GM06990 (cell line): Measurements from ENCODE around the gene GRIN3A.

ENCODE experiments used
- DNase-seq: peaks from one replicate; pipeline ENCODE4 v3.0.0-alpha.2; 2011; ENCODE audit not compliant: insufficient read length; ENCODE audit errors: extremely low read depth
- H3K27me3 ChIP-seq: replicated peaks from 2 replicates; pipeline ENCODE4 v1.6.0; 2011; ENCODE audit warnings: low read length; ENCODE audit not compliant: control insufficient read depth, insufficient read depth
- H3K36me3 ChIP-seq: 2 replicates; pipeline ENCODE4 v1.5.1; 2011; ENCODE audit warnings: low read length; ENCODE audit not compliant: control insufficient read depth, insufficient read depth
- H3K4me3 ChIP-seq: replicated peaks from 2 replicates; pipeline ENCODE4 v1.5.1; 2011; ENCODE audit warnings: low read depth, mild to moderate bottlenecking, control low read depth, low read length
- TF ChIP-seq, protein P1 (sequence below): IDR thresholded peaks from 2 replicates; pipeline ENCODE4 v1.5.1; 2011; ENCODE audit warnings: low read length, control low read depth, mild to moderate bottlenecking, inconsistent platforms; ENCODE audit not compliant: insufficient read depth, poor library complexity, severe bottlenecking

GRIN3A gene

DNA sequence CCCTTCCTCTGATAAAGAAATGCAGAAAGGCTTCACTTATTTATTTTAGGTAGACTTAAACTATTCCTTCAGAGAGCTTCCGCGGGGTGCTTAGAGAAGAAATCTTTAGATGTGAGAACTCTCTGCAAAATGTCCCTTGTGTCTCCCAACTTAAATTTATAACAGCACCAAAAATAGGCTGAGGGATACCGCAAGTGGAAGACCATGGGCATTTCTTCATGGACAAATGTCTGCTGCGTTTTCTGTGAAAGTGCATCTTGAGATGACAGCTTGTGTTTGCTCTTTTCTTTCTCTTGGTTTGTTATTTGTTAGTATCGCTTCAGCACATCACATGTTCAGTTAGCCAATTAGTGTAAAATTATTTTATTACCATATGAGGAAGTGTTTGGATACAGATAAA lies 15.3 kb upstream of the GRIN3A start:
- TF ChIP-seq, protein P1, sequence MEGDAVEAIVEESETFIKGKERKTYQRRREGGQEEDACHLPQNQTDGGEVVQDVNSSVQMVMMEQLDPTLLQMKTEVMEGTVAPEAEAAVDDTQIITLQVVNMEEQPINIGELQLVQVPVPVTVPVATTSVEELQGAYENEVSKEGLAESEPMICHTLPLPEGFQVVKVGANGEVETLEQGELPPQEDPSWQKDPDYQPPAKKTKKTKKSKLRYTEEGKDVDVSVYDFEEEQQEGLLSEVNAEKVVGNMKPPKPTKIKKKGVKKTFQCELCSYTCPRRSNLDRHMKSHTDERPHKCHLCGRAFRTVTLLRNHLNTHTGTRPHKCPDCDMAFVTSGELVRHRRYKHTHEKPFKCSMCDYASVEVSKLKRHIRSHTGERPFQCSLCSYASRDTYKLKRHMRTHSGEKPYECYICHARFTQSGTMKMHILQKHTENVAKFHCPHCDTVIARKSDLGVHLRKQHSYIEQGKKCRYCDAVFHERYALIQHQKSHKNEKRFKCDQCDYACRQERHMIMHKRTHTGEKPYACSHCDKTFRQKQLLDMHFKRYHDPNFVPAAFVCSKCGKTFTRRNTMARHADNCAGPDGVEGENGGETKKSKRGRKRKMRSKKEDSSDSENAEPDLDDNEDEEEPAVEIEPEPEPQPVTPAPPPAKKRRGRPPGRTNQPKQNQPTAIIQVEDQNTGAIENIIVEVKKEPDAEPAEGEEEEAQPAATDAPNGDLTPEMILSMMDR = no peak
- H3K36me3 ChIP-seq = no peaks in the 10 kb centered on the region
- no peaks in the 10 kb centered on the region for H3K27me3 ChIP-seq
- no peak for DNase-seq
- no peak overlapping the region for H3K4me3 ChIP-seq

DNA sequence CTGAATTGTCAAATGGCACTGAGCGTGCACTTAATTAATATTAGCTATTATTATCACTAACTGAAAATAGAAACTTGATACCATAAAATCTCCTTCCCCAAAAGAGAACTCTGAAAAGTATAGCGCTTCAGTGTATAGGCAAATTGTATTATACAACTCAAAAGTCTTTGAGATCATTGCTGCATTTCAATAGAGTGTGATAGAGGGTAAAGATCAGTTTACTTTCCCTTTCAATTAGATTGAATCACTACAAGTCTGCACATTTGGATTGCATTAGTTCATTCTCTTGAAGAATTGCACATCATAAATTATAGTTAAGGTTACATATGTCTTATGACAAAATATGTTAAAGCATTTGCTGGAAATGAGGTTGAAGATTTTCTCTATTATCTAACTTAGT lies 13.4 kb upstream of the GRIN3A start:
- H3K4me3 ChIP-seq = no peak overlapping the region
- H3K36me3 ChIP-seq = no peaks in the 10 kb centered on the region
- no peaks in the 10 kb centered on the region for H3K27me3 ChIP-seq
- TF ChIP-seq, protein P1 = no peak
- DNase-seq = no peak

DNA sequence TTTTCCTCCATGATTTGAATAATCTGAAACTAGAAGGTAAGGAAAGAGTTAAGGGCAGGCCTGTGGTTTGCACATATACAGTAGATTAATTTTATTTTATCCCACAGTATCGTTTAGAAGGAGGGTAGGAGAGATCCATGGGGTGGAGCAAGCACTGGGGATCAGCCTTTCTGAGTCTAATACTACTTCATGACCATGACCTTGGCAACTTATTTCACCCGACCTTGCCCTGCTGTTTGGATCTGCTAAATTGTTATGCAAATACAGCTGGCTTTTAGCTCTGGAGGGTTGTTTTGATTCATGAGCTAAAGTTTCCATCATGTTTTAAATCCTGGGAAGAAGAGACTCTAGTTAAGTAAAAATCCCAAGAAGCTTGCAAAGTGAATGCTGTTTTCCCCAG lies 864 bp upstream of the GRIN3A start:
- Histone ChIP-seq H3K27me3 (no peaks in the 10 kb centered on the region), H3K4me3 (no peak overlapping the region), H3K36me3 (no peaks in the 10 kb centered on the region)
- TF ChIP-seq, protein P1 = no peak
- no peak for DNase-seq

DNA sequence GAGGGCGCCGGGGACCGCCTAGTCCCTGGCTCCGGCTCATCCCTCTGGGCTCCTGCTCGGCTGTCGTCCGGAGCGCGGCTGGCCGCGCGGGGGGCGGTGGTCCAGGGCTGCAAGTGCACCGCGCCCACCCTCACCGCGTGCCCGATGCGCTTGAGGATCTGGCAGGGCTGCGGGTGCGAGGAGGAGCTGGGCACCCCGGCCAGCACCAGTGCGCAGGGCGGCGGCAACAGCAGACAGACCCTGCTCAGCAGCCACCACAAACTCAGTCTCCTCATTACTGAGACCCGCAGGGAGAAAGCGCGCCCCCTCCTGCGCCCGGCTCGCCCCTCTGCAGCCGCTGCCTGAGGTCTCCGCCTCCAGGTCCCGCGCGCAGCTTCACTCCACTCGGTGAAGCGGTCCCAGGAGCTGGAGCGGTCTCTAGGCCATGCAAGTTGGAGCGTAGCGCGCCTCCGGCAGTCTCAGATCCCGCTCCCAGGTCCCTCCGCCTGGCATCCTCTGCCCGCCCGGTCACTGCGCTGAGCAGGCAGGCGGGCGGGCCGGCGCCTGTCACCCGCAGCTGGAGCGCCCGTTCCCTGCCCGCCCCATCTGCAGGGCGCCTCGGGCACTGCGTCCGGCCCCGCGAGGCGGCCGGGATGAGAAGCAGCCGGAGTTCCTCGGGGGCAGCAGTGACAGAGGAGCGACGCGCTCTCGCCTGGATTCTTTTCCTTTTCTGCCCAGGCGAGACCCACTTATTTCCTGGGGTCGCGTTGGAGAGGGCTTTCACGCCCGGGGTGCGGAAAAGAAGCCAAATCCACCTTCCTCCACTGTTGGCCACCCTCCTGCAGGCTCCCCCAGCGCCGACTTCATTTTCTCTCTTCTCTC lies 512 bp downstream of the GRIN3A start:
- no peak for DNase-seq
- TF ChIP-seq, protein P1 = no peak
- no peaks in the 10 kb centered on the region for H3K27me3 ChIP-seq
- no peaks in the 10 kb centered on the region for H3K36me3 ChIP-seq
- H3K4me3 ChIP-seq = no peak overlapping the region

DNA sequence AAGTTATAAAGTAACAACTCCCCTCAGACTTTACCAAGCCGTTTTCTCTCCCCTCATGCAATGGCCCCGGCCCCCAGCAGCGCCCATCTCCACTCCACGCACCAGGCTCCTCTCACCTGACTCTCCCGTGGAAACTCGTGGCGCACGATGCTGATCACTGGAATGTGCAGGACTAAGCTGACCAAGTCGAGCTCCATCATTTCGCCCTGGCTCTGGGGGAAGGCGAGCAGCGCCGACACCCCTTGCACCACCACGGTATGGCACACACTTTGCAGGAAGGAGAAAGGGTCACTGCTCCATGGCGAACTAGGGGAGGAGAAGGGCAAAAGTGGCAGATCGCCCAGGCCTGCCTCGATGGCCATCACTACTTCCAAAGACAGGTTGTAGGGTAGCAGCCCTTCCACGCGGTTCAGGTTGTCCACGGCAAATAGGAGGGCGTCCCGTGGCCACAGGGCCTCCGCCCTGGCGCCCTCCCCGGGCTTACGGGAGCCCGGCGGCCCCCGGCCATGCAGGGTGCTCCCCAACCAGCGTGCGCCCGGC lies 1.2 kb downstream of the GRIN3A start:
- Histone ChIP-seq H3K27me3 (no peaks in the 10 kb centered on the region), H3K4me3 (no peak overlapping the region), H3K36me3 (no peaks in the 10 kb centered on the region)
- no peak for DNase-seq
- TF ChIP-seq, protein P1 = no peak

DNA sequence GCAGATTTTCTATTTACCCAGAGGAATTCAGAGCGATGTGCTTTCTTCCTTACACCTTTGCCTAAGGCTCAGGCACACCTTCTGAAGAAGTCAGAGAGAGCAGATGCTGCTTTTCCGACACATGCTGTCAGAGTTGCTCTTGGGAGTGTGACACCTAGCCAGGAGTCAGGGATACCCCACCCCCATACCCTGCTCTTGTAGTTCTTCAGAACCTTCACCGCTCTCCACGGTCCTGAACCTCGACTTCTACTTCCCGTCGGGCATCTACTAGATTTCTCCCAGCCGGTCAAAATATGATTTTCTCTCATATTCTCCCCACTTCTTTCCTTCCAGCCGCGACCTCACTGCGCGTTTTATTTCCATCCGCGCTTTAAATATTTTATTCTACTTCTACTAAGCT lies 1.7 kb downstream of the GRIN3A start:
- no peaks in the 10 kb centered on the region for H3K27me3 ChIP-seq
- TF ChIP-seq, protein P1 = no peak
- DNase-seq = no peak
- H3K36me3 ChIP-seq = no peaks in the 10 kb centered on the region
- no peak overlapping the region for H3K4me3 ChIP-seq
